Gastrocnemius medialis (tissue), 4 donors: ENCODE data around the gene TUBB3.

ENCODE experiments used
- CTCF ChIP-seq, 5 experiments: fragments of 450-650 bp in 3 of 5; fragments of 200-600 bp in 2 of 5; sonication (generic) in 2 of 5; IDR thresholded peaks in 4 of 5; conservative IDR thresholded peaks in 1 of 5; 1 replicate in 4 of 5; 2 replicates in 1 of 5; pipeline ENCODE4 v1.5.1; 2016 to 2019; ENCODE audit warnings: antibody characterized with exemption in 5 of 5, mild to moderate bottlenecking in 3 of 5, moderate library complexity in 3 of 5
- POLR2A ChIP-seq, 2 donors: fragments of 450-650 bp; IDR thresholded peaks; one replicate each; pipeline ENCODE4 v1.6.1; 2017; ENCODE audit warnings: antibody characterized with exemption in 2 of 2, mild to moderate bottlenecking in 2 of 2, moderate library complexity in 2 of 2

GRCh38 chr16:89925596-89926079, 2.5 kb downstream of the TUBB3 start:
- TF ChIP-seq CTCF (IDR thresholded peaks at IDR 0.05 in 4 of 5, conservative IDR thresholded peaks at IDR 0.05 in 1 of 5): no peak
- no peak for TF ChIP-seq POLR2A (IDR thresholded peaks at IDR 0.05)
